GM18868 (cell line): Measurements from ENCODE around the gene EXTL2.
"Not testable (repeated sequence)": the region's sequence is repeated elsewhere in the genome, so short reads cannot be mapped to it uniquely, and the experiment has no call there.

Experiments used
- ATAC-seq: cut with Tn5 transposase; IDR thresholded peaks from one replicate; pipeline ENCODE4 v1.9.1; 2021; ENCODE audit warnings: mild to moderate bottlenecking, moderate library complexity; ENCODE audit not compliant: unreplicated experiment

The EXTL2 gene

GRCh38 chr1:100861379-100861778 is 33.3 kb downstream of the EXTL2 start:
- ATAC-seq: no peak

DNA sequence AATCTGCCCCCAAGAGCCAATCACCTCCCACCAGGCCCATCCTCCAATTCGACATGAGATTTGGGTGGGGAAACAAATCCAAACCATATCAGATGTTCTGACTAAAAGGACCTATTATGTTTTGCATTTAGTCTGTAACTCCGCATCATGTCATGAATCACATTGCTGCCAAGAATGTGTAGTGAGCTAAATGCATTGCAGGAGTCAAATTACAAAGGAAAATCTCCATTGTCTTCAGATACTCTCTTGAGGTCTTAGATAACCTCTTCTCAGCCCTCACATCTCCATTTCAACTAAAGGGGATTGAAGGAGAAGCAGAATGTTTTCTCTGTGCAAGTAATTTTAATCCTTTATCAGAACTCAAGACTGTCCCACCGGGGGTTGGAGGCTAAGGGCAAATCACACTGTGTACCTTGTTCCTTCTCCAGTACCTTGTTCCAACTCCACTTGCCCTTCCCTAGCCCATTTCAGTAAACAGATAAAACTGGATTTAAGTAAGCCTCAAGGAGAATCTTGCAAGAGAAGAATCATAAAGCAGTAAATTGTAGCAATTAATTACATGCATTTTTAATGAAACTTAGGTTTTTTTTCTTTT is 34.1 kb downstream of the EXTL2 start:
- no peak for ATAC-seq

DNA sequence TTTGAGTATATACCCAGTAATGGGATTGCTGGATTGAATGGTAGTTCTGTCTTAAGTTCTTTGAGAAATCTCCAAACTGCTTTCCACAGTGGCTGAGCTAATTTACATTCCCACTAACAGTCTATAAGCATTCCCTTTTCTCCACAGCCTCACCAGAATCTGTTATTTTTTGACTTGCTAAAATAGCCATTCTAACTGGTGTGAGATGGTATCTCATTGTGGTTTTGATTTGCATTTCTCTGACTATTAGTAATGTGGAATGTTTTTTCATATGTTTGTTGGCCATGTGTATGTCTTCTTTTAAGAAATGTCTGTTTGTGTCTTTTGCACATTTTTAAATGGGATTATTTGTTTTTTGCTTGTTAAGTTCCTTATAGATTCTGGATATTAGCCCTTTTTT is 39.5 kb downstream of the EXTL2 start:
- not testable (repeated sequence) for ATAC-seq

DNA sequence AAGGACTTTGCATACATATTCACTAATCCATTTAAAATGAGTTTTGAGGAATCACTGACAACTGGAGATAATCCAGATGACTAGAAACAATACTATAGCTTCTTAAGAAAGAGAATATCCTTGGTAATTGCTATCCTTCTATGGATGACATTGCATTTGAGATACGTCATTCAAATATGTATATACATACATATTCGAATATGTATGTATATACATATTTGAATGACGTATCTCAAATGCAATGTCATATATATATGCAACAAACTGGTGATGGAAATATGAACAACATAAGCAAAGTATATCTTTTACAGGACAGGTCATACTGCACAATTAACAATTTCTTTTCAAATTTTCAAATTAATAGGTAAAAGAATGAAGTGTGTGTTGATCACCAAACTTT is 41.7 kb downstream of the EXTL2 start:
- ATAC-seq: no peak

- ATAC-seq: no peak
Observed at GRCh38 chr1:100851726-100852125, 42.9 kb downstream of the EXTL2 start.

GRCh38 chr1:100847361-100848082 is 47.1 kb downstream of the EXTL2 start:
- ATAC-seq: no peak

- not testable (repeated sequence) for ATAC-seq
Observed at GRCh38 chr1:100843160-100843559, 51.5 kb downstream of the EXTL2 start.

GRCh38 chr1:100835866-100836842 is 58.5 kb downstream of the EXTL2 start:
- ATAC-seq: no peak

DNA sequence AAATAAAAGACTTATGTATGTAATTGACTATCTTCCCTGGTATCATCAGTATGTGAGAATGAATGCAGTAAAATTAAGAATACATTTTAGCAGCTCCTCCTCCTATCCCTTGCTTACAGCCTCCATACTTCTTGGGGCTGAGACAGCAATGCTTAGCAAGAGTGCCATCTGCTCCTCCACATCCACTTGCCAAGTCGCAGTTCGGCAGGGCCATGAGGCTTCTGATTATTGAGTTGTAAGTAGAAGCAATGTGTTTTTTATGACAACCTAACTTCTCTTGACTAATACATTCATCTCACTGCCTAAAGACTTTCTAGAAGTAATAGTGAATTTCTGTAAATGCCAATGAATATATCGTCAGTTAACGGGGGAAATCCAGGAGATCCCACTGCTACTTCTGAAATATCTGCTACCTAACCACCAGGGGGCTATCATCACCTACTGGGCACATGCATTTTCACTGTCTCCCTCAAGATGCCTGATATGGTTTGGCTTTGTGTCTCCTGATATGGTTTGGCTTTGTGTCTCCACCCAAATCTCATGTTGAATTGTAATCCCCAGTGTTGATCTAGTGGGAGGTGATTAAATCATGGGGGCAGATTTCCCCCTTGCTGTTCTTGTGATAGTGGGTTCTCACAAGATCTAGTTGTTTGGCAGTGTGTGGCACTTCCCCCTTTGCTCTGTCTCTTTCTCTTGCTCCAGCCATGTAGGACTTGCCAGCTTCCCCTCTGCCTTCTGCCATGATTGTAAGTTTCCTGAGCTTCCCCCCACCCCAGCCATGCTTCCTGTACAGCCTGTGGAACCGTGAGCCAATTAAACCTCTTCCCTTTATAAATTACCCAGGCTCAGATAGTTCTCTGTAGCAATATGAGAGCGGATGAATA is 59.6 kb downstream of the EXTL2 start:
- ATAC-seq: peak; percentile 86

DNA sequence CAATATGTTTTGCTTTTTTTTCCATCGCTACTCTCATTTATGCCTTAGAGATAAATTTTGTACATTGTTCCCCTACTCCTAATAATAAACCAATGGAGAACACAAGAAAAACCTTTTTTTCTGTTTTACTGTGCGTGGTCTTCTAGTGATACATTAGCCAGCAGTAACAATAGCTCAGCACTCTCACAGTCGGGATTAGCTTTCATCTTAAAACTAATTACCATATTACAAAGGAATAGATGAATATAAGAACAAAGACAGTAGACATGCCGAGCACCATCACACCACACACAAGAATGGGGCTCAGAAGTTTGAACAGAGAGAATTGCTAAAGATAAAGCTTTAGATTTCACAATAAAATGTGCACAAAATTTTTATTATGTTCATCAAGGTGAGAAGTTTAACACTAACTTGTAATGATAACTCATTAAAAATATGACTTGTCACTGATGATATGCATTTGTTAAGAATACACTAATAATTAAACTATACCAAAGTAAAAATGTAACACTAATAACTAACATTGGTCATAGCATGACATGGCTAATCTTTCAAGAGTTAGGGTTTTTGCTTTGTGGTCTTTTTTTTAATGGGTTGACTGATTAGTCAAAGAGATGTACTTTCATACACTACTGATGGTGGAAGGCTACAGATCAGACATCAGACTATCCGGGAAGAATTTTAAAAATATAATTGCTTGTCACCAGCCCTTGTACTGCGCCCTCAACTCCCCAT is 61.8 kb downstream of the EXTL2 start:
- no peak for ATAC-seq

DNA sequence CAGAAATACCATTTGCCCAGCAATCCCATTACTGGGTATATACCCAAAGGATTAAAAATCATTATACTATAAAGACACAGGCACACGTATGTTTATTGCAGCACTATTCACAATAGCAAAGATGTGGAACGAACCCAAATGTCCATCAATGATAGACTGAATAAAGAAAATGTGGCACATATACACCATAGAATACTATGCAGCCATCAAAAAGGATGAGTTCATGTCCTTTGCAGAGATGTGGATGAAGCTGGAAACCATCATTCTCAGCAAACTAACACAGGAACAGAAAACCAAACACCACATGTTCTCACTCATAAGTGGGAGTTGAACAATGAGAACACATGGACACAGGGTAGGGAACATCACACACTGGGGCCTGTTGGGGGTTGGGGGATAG is 69.0 kb downstream of the EXTL2 start:
- ATAC-seq: not testable (repeated sequence)
